IPS-18a (cell line): ENCODE results near the gene CAPRIN1.

Source experiments
- H3K27ac ChIP-seq: one replicate; pipeline ENCODE4 v1.5.1; 2013; ENCODE audit warnings: low read length
- H3K27me3 ChIP-seq: one replicate; pipeline ENCODE4 v1.6.1; 2013; ENCODE audit warnings: mild to moderate bottlenecking, low read length; ENCODE audit not compliant: control insufficient read depth, insufficient read depth
- H3K36me3 ChIP-seq: one replicate; pipeline ENCODE4 v1.6.1; 2013; ENCODE audit warnings: low read depth, low read length; ENCODE audit not compliant: control insufficient read depth
- H3K4me1 ChIP-seq: one replicate; pipeline ENCODE4 v1.6.1; 2013; ENCODE audit warnings: low read depth, low read length; ENCODE audit not compliant: control insufficient read depth
- H3K4me3 ChIP-seq: one replicate; pipeline ENCODE4 v1.5.1; 2013; ENCODE audit warnings: low read length
- H3K9ac ChIP-seq: one replicate; pipeline ENCODE4 v1.6.1; 2013; ENCODE audit warnings: mild to moderate bottlenecking, low read length, moderate library complexity
- H3K9me3 ChIP-seq: one replicate; pipeline ENCODE4 v1.6.1; 2013; ENCODE audit warnings: low read depth, low read length; ENCODE audit not compliant: control insufficient read depth

CAPRIN1 gene

DNA sequence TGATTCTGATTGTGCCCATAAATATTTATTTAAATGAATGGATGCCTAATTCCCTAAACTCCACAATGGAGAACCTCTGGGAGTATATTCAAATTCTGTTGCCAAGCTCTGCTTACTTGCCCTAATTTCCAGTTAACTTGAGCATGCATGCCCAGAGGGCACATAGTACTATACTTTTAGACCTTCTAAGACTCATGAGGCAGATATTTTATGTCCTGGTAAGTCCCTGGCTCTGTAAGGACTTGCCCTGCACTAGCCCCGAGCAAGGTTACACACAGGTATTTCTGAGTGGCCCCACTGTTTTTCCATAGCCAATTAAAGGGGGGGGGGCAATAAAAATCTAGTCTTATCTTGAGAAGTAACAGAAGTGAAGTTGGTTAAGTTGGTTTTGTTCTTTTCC, 21.1 kb upstream of the CAPRIN1 start:
- Histone ChIP-seq H3K9ac (no peak overlapping the region), H3K9me3 (no peaks in the 10 kb centered on the region), H3K4me1 (peaks cover 6% of the 10 kb centered on the region), H3K4me3 (no peak overlapping the region), H3K36me3 (no peaks in the 10 kb centered on the region), H3K27me3 (no peaks in the 10 kb centered on the region), H3K27ac (no peak overlapping the region)

- H3K9ac ChIP-seq = no peak overlapping the region
- H3K36me3 ChIP-seq = no peaks in the 10 kb centered on the region
- no peaks in the 10 kb centered on the region for H3K9me3 ChIP-seq
- no peaks in the 10 kb centered on the region for H3K4me1 ChIP-seq
- H3K27me3 ChIP-seq = no peaks in the 10 kb centered on the region
- no peak overlapping the region for H3K4me3 ChIP-seq
- no peak overlapping the region for H3K27ac ChIP-seq
Measured at GRCh38 chr11:34033399-34033798, 18.1 kb upstream of the CAPRIN1 start.

- Histone ChIP-seq H3K9me3 (no peaks in the 10 kb centered on the region), H3K4me3 (no peak overlapping the region), H3K27me3 (no peaks in the 10 kb centered on the region), H3K9ac (no peak overlapping the region), H3K4me1 (no peaks in the 10 kb centered on the region), H3K36me3 (no peaks in the 10 kb centered on the region), H3K27ac (no peak overlapping the region)
Measured at GRCh38 chr11:34034053-34034452, 17.5 kb upstream of the CAPRIN1 start.

DNA sequence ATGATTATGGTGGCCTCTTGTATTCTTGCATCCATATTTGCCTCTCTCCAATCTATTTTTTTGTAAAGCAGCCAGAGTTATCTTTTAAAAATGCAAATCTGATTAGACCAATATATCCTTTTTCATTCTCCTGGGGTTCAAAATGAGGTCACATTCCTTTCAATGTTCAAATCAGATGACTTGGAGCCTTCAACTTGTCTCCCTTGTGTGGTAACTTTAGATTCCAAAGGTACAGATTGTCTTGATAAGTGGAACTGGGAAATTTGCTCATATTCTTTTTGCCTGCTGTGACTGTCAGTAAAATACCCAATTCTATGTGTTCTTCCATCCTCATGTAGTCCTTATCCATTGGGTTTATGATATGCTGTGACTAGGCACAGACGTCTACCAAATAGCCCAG, 15.1 kb upstream of the CAPRIN1 start:
- Histone ChIP-seq H3K9ac (no peak overlapping the region), H3K27me3 (no peaks in the 10 kb centered on the region), H3K4me1 (no peaks in the 10 kb centered on the region), H3K9me3 (no peaks in the 10 kb centered on the region), H3K27ac (no peak overlapping the region), H3K4me3 (no peak overlapping the region), H3K36me3 (no peaks in the 10 kb centered on the region)

DNA sequence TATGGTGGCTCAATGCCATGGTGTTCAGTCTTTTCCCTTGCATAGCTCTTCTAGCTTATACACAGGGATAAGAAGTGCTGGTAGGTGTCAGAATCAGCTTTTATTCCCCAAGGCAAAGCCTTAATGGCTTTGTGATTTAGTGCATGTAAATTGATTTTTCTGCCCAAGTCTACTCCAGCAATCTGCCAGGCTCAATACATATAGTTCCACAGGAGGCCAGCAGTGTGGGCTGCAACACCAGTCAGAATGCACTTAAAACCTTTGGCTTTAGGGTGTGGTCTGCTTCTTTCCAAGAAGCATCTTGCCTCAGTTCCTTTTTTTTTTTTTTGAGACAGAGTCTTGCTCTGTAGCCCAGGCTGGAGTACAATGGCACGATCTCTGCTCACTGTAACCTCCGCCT, 14.5 kb upstream of the CAPRIN1 start:
- H3K27me3 ChIP-seq = no peaks in the 10 kb centered on the region
- no peaks in the 10 kb centered on the region for H3K36me3 ChIP-seq
- H3K27ac ChIP-seq = no peak overlapping the region
- no peaks in the 10 kb centered on the region for H3K9me3 ChIP-seq
- H3K9ac ChIP-seq = no peak overlapping the region
- H3K4me3 ChIP-seq = no peak overlapping the region
- no peaks in the 10 kb centered on the region for H3K4me1 ChIP-seq

- H3K27me3 ChIP-seq = no peaks in the 10 kb centered on the region
- no peak overlapping the region for H3K27ac ChIP-seq
- peaks cover 8% of the 10 kb centered on the region for H3K4me1 ChIP-seq
- no peaks in the 10 kb centered on the region for H3K36me3 ChIP-seq
- no peaks in the 10 kb centered on the region for H3K9me3 ChIP-seq
- H3K9ac ChIP-seq = no peak overlapping the region
- H3K4me3 ChIP-seq = no peak overlapping the region
Measured at GRCh38 chr11:34040571-34040970, 11.0 kb upstream of the CAPRIN1 start.

DNA sequence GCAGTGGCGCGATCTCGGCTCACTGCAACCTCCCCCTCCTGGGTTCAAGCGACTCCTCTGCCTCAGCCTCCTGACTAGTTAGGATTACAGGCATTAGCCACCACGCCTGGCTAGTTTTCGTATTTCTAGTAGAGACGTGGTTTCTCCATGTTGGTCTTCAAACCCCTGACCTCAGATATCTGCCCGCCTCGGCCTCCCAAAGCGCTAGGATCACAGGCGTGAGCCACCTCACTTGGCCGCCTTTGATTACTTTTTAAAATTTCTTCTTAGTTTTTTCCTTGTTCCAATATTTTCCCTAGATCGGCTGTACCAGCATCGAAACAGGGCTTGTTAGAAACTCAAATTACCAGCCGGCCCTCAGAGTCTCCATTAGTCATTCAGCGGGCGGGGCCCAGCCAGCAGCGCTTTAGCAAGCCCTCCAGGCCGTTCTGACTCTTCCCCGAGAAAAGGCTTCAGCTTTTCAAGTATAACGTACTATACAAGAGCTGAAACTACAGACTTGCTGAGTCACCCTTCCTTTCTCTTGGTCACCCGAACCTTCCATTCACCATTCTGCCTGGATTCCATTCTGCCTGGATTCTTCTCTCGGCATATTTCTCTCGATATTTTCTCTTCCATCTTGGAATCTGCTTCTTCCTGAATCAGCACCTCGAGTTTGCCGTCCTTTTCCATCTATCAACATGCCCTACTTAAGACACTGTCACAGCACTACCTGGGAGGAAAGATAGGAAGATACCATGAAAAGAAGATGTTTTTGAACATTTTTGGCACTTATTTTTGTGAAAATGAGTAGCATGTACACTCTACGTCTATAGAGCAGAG, 6.7 kb upstream of the CAPRIN1 start:
- H3K9me3 ChIP-seq = no peaks in the 10 kb centered on the region
- peak overlapping the region; percentile 16 for H3K9ac ChIP-seq
- no peak overlapping the region for H3K27ac ChIP-seq
- H3K4me1 ChIP-seq = peaks cover 8% of the 10 kb centered on the region
- no peak overlapping the region for H3K4me3 ChIP-seq
- no peaks in the 10 kb centered on the region for H3K36me3 ChIP-seq
- no peaks in the 10 kb centered on the region for H3K27me3 ChIP-seq

GRCh38 chr11:34049028-34049427, 2.5 kb upstream of the CAPRIN1 start:
- Histone ChIP-seq H3K36me3 (no peaks in the 10 kb centered on the region), H3K27me3 (no peaks in the 10 kb centered on the region), H3K9me3 (no peaks in the 10 kb centered on the region), H3K9ac (no peak overlapping the region), H3K4me3 (no peak overlapping the region), H3K27ac (no peak overlapping the region), H3K4me1 (peaks cover 8% of the 10 kb centered on the region)

- peak overlapping the region; percentile 84 for H3K9ac ChIP-seq
- no peaks in the 10 kb centered on the region for H3K27me3 ChIP-seq
- peaks cover 3% of the 10 kb centered on the region for H3K4me1 ChIP-seq
- peaks cover 7% of the 10 kb centered on the region for H3K36me3 ChIP-seq
- peak overlapping the region; percentile 80 for H3K27ac ChIP-seq
- peak overlapping the region; percentile 87 for H3K4me3 ChIP-seq
- H3K9me3 ChIP-seq = no peaks in the 10 kb centered on the region
Measured at GRCh38 chr11:34050581-34051348, 766 bp upstream of the CAPRIN1 start.

DNA sequence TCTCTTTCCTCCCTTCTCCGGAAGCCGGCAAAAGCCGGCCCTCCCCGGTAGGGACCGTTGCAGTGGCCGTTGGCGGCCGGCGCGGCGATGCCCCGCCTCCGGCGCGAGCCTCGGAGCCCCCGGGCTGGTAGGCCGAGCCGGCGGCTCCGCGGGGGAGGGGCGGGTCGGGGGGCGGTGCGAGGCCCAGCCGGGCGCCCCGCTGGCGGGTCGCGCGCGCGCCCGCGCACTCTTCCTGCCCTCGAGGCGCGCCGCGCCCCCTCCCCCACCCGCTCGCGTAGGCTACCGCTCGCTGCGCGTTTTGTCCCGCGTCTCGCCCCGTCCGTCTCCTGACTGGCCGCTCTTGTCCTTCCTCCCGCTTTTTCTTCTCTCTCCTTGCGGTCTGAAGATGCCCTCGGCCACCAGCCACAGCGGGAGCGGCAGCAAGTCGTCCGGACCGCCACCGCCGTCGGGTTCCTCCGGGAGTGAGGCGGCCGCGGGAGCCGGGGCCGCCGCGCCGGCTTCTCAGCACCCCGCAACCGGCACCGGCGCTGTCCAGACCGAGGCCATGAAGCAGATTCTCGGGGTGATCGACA, 591 bp downstream of the CAPRIN1 start:
- peak overlapping the region; percentile 100 for H3K27ac ChIP-seq
- H3K4me1 ChIP-seq = peaks cover 12% of the 10 kb centered on the region
- H3K9me3 ChIP-seq = no peaks in the 10 kb centered on the region
- peaks cover 19% of the 10 kb centered on the region for H3K36me3 ChIP-seq
- no peaks in the 10 kb centered on the region for H3K27me3 ChIP-seq
- H3K4me3 ChIP-seq = peak overlapping the region; percentile 87
- peak overlapping the region; percentile 100 for H3K9ac ChIP-seq

DNA sequence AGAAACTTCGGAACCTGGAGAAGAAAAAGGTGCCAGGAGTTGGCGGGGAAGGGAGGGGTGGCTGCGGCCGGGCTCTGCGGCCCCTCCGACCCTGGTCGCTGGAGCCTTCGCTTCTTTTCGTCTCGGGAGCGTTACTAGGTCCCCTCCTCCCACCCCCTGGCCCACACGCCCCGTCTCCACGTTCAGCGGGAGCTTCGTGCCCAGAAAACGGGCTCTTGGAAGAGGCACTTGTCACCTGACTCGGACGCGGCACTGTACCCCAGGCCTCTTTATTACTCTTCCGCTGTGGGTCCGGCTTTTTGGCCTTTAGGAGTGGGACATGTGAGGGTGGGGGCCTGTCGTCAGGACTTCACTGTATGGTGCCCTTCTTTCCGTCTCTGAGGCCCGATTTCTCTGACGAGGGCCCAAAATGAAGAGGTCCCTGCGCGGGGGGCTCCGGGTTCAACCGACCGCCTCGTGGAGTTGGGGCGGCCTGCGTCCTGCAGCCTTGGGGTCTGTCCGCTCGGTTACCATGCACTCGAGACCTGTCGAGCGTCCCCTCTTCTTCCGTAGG, 1.2 kb downstream of the CAPRIN1 start:
- H3K27ac ChIP-seq = peak overlapping the region; percentile 100
- H3K4me1 ChIP-seq = peaks cover 14% of the 10 kb centered on the region
- H3K27me3 ChIP-seq = no peaks in the 10 kb centered on the region
- H3K36me3 ChIP-seq = peaks cover 21% of the 10 kb centered on the region
- H3K9ac ChIP-seq = peak overlapping the region; percentile 100
- no peaks in the 10 kb centered on the region for H3K9me3 ChIP-seq
- peak overlapping the region; percentile 87 for H3K4me3 ChIP-seq
